Activated CD8-positive, alpha-beta memory T cell treated with anti-CD3 and anti-CD28 coated beads, Interleukin-2, amount 50 U/mL, for 24 hours (primary cell): ENCODE results near the gene DCBLD1.
"Not testable (repeated sequence)": the region's sequence is repeated elsewhere in the genome, so short reads cannot be mapped to it uniquely, and the experiment has no call there.

Source experiments
- DNase-seq: peaks from one replicate; pipeline ENCODE4 v3.0.0-alpha.2; 2020; ENCODE audit errors: extremely low read depth

Gene DCBLD1

DNA sequence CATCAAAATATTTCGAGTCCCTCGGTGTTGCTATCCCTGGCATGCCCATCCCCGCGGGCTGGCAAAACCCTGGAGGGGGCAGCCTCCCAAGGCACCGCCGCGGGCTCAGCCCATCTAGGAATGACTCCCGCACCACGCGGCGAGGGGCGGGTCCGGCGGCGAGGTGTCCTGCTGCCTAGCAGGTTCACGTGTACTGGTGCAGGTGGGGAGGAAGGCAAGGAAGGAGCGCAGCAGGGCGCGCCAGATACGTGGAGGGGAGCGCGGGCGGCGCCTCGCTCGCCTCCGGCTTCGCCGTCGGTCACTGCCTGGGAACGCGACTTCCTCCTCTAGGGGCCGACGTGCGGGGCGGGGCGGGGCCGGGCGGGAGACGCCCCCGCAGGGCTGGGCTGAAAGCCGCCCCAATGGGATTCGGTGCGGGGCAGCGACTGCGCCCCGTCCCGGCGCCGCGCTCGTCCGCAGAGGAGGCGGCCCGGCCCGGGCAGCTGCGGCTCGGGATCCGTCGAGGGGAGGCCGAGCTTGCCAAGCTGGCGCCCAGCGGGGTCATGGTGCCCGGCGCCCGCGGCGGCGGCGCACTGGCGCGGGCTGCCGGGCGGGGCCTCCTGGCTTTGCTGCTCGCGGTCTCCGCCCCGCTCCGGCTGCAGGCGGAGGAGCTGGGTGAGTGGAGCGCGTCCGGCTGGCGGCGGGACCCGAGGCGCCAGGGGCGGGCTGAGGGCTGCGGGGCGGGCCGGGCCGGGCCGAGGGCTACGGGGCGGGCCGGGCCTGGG is at the start of gene DCBLD1:
TSS of gene DCBLD1 (plus strand) at position 435 of the 764 bp plus-strand sequence. CDS start at position 543, 108 bp downstream.
- DNase-seq, result no peak

DNA sequence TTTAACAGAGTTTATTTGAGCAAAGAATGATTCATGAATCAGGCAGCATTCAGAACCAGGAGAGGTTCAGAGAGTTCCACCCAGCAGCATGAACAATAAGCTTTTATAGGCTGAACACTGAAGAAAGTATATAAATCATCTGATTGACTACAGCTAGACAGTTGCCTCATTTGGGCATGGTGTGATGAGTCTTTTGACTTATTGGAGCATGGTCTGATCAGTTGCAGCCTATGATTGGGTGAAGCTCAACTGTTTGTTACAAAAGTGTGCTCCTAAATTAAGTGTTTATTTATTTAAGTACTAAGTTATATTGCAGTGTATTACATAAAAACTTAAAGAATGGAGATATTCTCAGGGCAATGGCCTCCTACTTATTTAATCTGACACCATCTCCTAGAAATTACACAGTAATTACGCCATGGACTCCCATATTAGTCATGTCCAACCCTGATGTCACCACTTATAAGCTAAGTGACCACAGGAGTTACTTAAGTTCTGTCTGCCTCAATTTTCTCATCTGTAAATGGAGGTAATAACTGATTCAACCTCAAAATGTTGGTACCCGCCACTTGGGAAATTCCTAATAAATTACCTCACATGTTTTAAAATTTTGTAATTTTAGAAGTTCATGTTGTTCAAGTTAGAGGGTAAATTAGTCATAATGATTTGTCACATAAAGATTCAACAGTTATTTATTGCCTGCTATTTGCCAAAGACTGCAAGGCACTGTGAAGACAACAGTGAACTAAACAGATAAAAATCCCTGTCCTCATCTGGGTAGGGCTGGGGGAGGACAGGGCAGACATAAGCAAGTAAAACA is 41.6 kb upstream of the DCBLD1 start:
- no peak for DNase-seq

DNA sequence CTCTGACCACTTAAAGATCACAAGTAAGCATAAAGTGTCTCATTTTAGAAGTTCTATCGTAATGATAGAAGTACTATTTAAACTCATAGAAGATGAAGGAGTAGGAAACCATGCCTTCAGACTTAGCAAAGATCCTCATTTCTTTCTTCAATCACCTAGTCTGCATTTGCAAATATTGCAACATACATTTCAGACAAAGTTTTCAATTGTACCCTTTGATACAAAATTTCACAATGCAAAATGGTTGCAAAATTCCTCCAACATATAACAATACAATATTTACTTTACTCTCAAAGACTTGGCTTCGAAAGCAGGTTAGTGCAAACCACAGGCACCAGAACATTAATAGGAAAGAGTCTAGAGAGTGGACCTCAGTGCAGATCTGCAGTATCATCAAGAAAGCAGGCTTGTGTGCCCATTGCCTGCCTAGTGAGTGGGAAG is 40.6 kb upstream of the DCBLD1 start:
- DNase-seq, result no peak

DNA sequence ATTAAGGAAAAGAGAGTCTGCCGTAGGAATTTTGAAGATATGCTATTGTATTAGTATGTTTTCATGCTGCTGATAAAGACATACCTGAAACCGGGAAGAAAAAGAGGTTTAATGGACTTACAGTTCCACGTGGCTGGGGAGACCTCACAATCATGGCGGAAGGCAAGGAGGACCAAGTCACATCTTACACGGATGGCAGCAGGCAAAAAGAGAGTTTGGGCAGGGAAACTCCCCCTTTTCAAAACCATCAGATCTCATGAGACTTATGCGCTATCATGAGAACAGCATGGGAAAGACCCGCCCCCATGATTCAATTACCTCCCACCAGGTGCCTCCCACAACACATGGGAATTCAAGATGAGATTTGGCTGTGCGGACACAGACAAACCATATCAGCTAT is 40.2 kb upstream of the DCBLD1 start:
- DNase-seq, result not testable (repeated sequence)

DNA sequence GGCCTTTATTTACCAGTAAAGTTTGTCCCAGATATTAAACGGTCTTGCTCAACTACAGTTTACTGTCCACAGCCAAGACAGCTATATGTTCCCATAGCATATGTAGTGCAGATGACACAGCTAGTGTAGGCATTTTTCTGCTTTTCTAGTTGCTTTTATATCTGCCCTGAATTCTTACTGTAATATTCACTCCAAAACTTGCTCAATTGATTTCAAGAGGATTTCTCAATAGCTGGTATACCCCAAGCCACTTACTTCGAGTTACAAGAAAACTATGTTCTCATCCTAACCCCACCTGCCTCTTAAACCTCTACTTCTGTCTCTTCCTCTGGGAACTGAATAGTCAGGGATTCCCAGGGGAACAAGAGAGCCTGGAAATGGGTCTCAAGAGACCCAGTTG is 37.9 kb upstream of the DCBLD1 start:
- DNase-seq, result no peak

DNA sequence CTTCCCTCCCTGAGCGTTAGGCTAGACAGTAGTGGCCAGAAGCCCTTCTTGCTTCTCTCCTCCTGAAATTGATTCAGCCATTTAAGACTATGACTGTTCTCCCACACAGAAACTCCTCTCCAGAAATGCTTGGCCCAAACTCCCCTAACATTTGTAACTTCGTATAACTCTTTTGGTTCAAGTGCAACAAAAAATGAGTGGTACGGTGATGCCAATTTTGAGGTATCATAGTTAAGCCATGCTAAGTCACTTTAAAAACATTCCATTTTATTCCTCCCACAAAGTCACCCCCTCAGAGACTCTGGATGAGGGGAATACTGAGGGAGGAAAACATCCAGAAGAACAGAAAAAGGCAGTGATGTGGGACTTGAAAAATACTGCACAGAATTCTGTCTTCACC is 35.6 kb upstream of the DCBLD1 start:
- DNase-seq, result no peak

DNA sequence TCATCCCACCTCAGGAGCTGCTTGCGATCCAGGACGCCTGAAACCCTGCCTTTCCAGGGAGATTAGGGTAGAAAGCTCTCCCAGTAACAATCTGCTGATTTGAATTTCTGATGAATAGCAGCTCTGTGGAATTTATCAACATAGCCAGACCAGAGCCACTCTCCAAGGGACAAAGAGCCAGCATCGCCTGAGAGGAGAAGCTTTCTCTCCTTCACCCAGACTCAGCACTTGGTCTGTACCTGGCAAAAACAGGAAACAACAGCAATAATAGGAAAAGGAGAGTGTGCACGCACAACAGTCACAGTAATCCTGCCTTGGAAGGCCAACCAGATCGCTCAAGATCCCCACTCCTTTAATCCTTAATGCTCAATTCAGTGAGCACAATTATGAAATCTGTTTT is 34.5 kb upstream of the DCBLD1 start:
- DNase-seq, result no peak

DNA sequence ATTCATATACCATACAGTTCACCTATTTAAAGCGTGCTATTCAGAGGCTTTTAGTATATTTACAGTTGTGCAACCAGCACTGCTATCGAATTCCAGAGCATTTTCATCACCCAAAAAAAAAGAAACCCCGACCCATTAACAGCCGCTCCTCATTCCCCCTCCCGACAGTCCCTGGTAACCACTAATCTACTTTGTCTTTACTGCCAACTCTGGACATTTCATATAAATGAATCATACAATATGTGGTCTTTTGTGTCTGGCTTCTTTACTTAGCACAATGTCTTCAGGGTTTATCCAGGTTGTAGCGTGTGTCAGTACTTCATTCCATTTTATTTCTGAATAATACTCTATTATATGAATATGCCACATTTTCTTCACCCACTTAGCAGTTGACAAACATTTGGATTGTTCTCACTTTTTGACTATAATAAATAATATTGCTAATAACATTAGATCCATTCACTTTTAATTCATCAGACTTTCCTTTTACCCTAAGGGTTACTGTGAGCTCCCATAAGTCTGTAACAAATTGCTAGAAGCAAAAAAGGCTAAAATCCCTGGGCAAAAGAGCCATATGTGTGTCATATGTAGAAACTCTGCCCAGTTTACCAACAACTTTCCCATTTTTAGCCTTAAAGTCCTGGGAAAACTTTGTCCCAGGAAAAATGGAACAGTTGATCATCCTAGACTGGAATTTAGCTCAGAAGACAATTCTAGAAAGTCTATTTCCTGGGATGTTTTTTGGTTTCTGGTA is 33.6 kb upstream of the DCBLD1 start:
- DNase-seq, result no peak

DNA sequence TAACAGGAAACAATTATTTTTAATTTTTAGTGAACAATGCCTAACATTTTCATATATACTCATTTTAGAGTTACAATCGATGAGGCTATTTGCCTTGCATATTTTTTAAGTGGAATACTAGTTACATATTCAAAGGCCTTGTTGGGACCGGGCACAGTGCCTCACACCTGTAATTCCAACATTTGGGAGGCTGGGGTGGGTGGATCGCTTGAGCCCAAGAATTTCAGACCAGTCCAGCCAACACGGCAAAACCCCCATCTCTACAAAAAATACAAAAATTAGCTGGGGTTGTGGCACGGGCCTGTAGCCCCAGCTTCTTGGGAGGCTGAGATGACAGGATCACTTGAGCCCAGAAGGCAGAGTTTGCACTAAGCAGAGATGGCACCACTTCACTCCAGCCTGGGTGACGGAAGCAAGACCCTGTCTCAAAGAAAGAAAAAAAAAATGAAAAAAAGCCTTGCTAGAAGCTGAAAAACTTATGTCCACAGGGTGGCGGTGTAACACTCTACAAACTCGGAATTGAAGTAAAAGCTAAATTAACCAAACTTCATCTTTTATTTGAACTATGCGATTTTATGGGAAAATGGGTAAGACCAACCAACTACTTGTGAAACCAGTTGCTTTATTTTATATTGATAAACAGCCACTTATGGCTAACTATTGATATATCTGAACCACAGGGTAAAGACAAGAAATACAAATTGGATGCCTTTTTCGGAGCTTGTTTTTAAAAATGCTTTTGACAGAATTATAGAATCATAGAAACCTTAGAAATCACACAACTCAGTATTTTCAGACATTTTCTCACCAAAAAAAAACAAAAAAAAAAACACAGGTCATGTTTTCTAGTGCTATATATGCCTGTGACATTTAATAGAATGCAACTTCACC is 32.7 kb upstream of the DCBLD1 start:
- peak; percentile 23 for DNase-seq

DNA sequence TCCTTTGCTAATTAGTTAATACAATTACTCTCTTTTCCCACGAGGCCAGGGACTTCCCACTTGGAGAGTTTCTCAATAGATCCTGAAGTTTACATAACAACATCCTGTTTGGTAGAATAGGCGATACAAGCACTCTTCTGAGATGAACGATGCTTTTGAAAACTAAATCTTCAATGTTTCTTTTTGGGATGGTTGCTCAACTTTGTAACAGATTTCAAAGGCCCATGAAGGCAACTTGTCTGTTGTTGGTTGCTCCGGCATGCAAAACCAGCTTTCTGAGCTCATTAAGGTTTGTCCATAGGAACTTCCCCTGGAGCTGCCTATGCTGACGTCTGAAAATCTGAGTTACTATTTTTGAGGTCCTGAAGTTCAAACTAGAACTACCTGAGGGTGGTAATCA is 30.8 kb upstream of the DCBLD1 start:
- DNase-seq, result no peak

DNA sequence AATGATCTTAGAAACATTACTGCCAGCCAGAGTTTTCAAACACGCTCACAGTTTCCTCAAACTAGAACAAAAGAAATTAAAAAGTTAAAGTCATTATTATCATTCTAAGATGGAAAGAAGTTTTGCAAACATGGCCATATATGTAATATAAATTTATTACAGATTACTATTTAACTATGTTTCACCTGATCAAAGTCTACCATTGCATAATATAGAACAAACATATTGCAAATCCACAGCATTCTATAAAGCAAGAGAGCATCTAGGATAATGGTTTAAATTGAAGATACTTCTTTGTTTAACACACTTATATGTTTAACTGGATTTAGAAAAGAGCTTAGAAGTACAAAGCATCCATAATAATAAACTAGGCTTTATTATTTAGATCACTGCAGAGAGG is 26.2 kb upstream of the DCBLD1 start:
- no peak for DNase-seq

DNA sequence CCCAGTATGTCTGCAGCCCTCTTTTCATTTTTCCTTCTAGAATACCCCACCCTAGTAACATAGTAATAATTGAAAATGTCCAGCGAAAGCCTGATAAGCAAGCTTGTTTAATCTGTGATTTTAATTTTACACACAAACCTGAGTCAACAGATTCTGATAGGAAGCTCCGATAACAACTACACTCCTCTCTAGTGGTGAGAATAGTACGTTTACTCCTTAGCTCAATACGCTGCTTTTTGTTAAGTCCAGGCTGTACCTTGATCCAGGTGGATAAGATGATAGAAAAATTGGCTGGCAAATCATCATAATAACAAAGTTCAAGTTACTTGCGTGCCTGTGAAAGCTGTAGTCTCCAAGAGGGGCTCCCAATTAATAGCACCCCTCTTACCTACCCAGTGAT is 25.5 kb upstream of the DCBLD1 start:
- no peak for DNase-seq

DNA sequence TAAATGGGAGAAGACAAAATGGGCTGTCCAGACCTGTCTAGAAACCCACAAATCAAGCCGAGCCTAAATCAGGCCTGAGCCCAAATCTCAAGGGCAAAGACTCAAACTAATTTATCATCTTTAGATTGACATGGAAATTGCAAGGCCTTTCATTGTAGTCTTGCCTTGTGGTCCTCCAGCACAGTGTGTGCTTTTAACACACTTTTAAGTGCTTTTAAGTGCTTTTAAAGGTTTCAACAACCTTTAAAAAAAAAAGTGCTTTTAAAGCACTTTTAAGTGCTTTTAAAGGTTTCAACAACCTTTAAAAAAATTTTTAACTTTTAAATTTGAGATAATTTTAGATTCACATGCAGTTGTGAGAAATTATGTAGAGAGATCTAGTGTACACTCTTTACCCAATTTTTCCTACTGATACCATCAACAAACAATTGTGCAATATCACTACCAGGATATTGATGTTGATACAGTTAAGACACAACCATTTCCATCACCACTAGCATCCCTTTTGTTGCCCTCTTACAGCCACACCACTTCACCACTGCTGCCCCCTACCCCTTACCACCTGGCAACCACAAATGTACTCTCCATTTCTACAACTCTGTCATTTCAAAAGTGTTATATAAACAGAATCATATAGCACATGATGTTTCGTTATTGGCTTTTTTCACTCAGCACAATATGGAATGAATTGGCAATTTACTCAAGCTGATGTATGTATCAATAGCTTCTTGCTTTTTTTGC is 23.1 kb upstream of the DCBLD1 start:
- DNase-seq, result no peak

DNA sequence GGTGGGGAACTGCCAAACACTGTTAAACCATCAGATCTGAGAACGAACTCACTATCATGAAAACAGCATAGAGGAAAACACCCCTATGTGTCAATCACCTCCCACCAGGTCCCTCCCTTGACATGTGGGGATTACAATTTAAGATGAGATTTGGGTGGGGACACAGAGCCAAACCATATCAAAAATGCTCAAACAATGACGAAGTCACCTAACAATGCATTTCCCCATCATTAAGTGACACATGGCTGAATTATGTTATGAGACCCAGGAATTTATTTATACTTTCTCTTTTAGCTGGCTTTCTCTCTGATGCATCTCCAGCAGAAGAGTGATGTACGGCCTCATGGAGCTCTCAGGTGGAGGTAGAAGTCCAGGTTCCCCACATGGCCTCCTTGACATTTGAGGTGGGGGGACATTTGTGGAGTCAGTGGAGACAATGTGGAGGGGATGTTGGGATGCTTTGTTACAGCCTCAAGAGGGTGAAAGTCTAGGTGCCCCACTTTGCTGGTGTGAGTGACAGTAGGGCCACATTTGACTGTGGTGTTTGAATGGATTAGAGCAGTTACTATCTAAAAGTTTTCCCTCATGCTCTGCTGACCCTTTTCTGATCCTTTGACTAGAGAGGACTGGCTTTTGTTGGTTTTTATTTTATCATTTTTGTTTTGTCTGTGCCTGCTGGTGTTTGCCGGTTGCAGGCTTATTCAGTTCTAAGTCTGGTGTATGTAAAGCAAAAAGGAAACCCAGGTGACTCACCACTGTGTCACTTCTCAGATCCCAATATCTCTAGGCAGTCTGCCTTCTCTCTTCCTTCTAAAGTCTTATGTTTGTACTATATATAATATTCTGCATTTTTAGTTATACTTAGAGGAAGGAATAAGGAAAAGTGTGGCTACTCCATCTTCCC is 18.5 kb upstream of the DCBLD1 start:
- DNase-seq, result no peak

DNA sequence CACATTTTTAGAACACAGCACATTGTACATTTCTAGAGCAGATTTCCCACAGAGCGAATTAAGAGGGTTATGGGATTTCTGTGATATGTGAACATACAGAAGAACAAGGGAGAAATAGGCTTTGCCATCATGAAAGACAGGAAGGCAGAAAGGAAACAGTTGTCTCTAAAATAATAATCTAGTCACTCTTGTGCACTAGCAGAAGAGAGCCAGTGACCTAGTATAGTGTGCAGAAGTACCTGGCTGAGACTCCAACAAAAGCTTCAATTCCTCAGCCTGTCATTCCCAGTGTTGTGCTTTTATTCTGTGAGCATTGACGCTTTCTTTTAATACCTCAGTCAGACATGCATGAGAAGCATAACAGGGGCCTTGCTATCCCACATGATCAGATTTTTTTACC is 17.8 kb upstream of the DCBLD1 start:
- no peak for DNase-seq

DNA sequence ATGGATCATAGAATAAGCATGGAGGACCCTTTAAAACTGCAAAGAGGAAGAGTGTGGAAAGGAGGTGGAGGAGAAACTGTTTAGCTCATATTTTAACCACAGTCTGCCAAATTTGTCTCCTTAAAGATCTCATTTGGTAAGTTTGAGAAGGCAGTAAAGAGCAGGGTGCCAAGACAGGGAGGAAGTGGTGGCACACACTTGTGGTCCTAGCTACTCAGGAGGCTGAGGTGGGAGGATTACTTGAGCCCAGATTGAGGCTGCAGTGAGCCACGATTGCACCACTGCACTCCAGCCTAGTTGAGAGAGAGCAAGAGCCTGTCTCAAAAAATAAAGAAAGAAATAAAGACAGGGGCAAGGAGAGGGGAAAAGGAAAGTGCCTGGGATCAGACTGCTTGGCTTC is 16.8 kb upstream of the DCBLD1 start:
- no peak for DNase-seq

DNA sequence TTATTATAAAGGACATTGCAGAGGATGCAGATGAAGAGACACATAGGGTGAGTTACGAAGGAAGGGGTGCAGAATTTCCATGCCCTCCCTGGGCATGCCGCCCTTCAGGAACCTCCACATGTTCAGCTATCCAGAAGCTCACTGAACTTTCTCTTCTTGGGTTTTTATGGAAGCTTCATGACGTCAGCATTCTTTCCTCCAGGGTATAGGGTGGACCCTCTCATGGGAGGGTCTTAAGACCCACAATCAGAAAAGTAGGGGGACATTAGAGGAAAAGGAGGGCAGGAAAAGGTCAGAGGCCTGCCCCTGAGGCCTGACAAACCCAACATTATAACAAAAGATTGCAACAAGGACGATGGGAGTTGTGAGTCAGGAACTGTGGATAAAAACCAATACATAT is 14.6 kb upstream of the DCBLD1 start:
- DNase-seq, result no peak

DNA sequence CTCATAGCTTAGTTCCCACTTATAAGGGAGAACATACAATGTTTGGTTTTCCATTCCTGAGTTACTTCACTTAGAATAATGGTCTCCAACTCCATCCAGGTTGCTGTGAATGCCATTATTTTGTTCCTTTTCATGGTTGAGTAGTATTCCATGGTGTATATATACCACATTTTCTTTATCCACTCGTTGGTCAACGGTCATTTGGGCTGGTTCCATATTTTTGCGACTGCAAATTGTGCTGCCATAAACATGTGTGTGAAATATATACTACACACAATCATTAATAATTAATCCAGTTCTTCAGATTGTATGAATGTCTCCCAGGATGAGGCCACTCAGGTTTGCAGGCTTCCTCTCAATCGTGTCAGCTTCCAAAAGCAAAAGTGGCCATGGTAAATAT is 13.9 kb upstream of the DCBLD1 start:
- DNase-seq, result not testable (repeated sequence)

DNA sequence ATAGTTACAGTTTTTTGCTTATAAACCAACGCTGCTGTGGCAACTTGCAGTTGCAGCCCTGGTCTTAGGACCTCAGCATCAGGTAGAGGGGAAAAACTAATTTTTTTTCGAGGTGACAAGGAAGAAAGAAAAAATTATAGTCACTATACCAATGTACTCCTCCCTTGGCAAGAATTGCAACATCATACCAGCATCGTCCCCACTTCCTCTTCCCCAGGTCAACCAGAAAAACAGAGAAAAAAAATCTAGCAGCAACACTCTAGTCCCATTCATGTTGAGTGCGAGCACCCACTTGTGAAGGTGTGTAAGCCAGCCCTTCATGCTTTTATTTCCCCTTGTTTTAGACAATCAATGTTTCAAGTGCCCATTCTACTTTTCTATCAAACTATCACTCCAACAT is 13.1 kb upstream of the DCBLD1 start:
- no peak for DNase-seq

DNA sequence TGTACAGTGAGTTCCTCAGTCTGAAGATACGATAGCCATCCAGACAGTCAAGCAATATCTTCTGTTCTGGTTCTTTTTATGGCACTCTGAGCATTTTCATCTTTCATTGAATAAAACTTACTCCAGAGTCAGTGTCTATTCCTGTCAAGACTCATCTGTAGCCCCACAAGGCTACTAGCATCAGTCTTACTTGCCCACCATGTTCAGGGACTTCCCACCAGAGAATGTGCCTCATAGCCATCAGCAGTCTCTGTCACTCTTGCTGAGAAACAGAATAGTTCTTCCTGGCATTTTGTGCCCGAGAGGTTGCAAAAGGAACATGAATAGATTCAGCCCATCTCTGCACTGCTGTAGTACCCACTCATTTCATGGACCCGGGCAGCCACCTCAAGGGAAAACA is 12.7 kb upstream of the DCBLD1 start:
- DNase-seq, result no peak
